GM19395 (cell line): Measurements from ENCODE around the gene SPAG16.
"Not testable (repeated sequence)": the region's sequence is repeated elsewhere in the genome, so short reads cannot be mapped to it uniquely, and the experiment has no call there.

ENCODE experiments used
- ATAC-seq: cut with Tn5 transposase; IDR thresholded peaks from one replicate; pipeline ENCODE4 v1.9.1; 2021; ENCODE audit warnings: mild to moderate bottlenecking, moderate library complexity; ENCODE audit not compliant: unreplicated experiment

SPAG16 gene

DNA sequence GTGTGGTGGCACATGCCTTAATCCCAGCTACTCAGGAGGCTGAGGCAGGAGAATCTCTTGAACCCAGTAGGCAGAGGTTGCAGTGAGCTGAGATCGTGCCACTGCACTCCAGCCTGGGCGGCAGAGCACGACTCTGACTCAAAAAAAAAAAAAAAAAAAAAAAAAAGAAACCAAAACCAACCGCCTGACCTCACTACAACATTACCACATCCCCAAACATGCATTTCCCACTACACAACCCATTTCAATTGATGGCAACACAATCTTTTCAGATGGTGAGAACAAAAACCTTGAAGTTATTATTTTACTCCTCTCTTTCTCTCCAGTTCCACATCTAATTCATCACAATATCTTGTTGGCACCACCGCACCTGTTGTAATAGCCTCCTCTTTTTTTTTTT lies 778.0 kb downstream of the SPAG16 start:
- not testable (repeated sequence) for ATAC-seq

- no peak for ATAC-seq
Observed at GRCh38 chr2:214064471-214064870, 780.2 kb downstream of the SPAG16 start.

GRCh38 chr2:214066862-214067261 lies 782.6 kb downstream of the SPAG16 start:
- ATAC-seq = no peak

- peak; percentile 65 for ATAC-seq
Observed at GRCh38 chr2:214069254-214069653, 785.0 kb downstream of the SPAG16 start.

DNA sequence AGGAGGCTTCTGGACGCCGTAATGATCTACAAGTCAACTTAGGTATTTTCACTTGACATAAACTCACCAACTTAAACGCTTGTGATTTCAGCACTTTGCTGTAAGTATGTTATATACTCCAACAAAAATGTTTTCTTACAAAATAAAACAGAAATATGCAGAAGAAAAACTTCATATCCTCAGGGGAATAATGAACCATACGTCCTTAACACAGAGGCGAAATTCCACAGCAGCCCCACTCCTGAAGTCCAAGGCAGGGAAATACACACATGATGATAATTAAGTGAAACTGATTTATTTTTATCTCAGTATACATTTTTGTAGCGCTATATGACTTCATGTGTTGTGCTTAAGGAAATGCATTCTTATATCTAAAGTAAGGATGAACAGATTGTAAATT lies 791.2 kb downstream of the SPAG16 start:
- no peak for ATAC-seq

GRCh38 chr2:214076527-214076926 lies 792.3 kb downstream of the SPAG16 start:
- ATAC-seq = no peak

DNA sequence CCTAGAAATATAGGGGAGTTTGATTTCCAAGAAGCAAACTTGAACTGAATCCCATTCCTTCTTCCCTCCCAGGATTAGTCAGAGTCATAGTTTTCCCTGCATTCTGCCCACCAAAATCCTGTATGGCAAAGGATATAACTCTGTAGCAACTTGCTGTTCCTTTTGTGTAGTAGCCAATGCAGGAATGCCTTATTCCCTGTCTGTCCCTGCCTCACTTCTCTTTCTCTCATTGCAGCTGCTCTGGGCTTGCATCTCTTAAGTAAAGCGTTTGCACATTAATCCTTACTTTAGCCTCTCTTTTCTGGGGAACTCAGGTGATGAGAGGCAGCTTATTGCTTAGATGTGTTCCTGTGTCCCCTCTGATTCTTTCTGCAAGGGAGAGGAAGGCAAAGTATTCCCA lies 793.5 kb downstream of the SPAG16 start:
- ATAC-seq = no peak

DNA sequence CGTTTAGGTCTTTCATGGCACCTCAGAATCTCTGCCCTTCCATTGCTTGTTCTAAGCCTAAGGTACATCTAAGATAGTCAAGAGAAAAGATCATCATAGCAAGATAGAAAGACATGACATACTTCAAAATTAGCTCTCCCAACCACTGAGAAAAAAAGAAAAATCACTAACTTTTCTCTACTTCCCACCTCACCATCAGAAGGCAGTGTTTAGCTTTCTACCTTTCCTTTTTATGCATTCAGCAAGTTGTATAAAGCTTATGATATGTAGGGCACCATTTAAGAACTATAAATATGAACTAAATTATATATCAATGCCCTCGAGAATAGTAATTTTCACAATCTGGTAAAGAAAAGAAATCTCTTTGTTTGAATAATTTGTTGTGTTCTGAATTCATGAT lies 794.8 kb downstream of the SPAG16 start:
- ATAC-seq = no peak

GRCh38 chr2:214088536-214088935 lies 804.3 kb downstream of the SPAG16 start:
- no peak for ATAC-seq

GRCh38 chr2:214096208-214096715 lies 812.0 kb downstream of the SPAG16 start:
- ATAC-seq = no peak

DNA sequence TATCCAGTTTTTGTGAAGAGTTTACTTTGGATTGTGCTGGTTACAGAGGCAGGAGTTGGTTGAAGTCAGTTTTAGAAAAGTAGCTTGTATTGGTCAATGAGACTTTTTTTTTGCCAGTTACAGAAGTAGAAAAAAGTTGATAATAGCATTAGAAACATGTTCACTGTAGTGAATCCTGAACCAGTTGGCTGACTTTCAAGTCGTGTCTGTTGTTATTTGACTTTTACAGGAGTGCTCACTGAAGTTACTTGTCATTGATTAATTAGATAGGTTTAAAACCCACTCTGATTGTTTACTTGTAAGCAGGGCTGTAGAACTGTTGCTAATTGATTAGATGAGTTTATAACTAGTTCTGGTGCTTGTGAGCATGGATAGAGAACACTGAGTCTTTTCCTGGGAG lies 814.5 kb downstream of the SPAG16 start:
- no peak for ATAC-seq

DNA sequence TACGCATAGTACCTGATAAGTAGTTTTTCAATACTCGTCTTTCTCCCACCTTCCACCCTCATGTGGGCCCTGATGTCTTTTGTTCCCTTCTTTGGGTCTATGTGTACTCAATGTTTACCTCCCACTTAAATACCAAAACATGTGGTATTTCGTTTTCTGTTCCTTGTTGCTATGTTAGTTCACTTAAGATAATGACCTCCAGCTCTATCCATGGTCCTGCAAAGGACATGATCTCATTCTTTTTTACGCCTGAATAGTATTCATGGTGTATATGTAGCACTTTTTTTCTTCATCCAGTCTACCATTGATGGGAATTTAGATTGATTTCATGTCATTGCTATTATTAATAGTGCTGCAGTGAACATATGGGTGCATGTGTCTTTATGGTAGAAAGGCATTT lies 816.2 kb downstream of the SPAG16 start:
- no peak for ATAC-seq

GRCh38 chr2:214103276-214104001 lies 819.2 kb downstream of the SPAG16 start:
- no peak for ATAC-seq

DNA sequence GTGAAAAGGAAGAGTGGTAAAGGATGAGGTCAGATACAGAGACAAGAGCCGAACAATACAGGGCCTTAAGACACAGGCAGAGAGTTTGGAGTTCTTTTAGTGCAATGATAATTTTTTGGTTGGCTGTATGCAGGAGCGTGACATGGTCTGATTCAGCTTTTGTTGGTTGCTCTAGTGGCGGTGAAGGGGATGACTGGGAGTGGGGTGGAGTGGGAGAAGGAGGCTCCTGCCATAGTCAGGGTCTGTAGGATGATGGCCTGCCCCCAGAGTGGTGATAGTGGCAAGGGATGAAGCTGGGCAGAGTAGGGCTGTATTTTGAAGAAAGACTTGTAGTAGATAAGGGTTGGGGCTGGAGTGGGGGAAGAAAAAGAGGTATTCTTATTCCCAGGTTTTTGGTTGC lies 820.0 kb downstream of the SPAG16 start:
- ATAC-seq = no peak

DNA sequence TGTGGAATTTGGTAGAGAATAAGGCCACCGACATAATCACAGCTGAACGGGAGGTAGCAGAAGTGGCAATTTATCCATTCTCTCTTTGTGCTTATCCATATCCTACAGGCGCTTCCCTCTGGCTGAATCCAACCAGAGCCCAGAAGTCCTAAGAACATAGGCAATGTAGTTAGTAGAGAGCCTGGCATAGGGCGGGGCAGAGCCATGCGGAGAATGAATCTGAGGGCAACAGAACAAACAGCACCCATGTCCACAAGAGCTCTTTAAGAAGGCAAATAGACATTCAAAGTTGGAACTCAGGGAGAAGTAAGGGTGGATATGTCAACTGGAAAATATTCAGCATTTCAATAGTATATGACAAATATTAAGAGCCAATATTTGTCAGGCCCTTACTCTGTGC lies 820.7 kb downstream of the SPAG16 start:
- no peak for ATAC-seq

DNA sequence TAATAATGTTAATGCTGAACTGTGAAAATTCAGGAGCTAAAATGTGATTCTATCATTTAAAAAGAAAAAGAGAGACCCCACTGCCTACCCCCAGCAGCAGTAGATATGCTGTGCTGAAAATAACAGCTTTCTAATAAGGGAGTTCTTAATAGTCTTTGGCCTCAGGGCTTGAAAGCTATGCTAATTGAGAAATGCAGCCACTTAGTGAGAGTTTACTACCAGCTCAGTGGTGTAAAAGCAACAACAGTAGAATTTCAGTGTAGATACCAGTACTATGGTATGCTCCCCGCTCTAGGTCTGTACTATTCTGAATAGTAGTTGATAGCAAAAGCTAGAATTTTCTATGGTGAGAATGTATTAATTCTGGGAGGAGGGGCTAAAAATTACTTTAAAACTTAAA lies 823.5 kb downstream of the SPAG16 start:
- ATAC-seq = no peak

DNA sequence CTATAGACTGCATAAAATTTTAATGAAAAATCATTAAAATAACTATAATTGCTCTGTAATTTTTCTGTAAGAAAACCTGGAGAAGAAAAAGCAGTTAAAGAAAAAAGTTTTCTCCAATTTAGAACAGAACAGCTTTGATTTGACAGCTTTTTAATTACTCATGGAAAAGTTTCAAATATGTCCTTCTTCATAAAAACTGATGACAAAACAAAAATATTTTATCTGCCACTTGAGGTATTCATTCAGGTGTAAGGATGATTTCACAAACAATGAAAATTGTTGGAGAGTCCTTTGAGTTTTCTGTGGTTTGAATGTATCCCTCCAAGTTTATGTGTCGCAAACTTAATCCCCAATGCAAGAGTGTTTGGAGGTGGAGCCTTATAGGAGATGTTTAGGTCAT lies 824.3 kb downstream of the SPAG16 start:
- no peak for ATAC-seq

DNA sequence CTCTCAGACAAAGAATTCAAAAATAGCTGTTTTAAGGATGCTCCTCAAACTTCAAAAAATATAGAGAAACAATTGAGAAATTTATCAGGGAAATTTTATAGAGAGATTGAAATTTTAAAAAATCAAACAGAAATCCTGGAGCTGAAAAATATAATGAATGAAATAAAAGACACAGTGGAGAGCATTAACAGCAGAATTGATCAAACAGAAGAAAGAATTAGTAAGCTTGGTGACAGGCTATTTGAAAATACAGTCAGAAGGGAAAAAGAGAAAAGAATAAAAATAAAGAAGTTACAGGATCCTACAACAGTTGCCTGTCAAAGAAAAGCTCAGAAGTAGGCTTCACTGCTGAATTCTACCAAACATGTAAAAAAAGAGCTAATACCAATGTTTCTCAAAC lies 832.8 kb downstream of the SPAG16 start:
- no peak for ATAC-seq

DNA sequence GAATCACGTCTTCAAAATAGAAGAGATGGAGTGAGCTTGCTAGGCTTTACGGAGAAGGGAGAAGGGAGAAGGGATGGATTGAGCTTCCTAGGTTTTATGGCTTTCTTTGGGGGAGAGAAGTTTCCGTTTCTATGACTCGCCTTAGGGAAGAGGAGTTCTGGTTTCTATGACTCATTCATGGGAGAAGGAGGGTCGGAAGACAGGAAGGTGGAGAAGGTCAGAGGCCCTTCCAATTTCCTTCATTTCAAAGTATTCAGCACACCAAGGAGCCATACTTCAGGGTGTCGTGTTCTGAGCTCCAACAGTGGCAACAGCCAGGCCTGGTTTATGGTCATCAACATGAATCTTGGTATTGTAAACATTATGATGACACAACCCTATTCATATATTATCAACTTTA lies 841.9 kb downstream of the SPAG16 start:
- ATAC-seq = no peak

DNA sequence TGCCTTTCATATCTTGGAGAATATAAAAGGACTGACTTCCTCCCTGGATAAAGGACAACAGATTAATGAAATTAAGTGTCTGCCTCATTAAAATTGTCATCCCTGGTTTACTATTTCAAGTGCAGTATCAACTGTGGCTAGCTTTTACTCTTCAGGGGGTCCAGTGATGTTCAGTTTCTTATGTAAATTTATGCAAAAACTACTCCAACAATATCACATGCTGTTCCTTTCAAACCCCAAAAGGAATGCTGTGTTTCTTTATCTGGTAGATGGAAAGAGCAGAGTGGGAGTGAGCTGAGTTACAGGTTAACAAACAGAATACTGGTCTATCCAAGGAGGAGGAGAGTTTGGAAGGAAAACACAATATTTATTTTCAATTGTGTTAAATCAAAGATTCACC lies 842.9 kb downstream of the SPAG16 start:
- ATAC-seq = no peak

- no peak for ATAC-seq
Observed at GRCh38 chr2:214127571-214127970, 843.3 kb downstream of the SPAG16 start.

DNA sequence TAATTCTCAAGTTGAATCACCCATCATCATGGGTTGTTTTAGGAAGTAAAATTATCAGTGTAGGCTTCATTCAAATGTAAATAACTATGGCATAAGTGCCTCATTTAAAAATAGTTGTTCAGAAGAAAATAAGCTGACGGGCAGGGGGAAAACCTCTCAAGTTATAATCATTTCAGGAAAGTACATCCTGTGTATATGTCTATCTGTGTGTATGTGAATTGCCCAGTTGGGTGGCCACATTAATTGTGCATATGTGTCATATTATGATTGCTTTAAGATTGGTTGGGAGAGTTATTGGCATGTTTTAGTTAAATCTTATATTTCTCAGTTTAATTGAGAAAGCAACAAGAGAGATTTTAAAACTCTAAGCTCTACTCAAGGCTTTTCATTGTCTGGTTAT lies 843.8 kb downstream of the SPAG16 start:
- ATAC-seq = no peak

- no peak for ATAC-seq
Observed at GRCh38 chr2:214130114-214130513, 845.9 kb downstream of the SPAG16 start.
